GM12874 (cell line): ENCODE measurements around the gene ALPK3.

Experiments
- TF ChIP-seq, protein P1 (sequence below): IDR thresholded peaks from 2 replicates; pipeline ENCODE4 v1.5.1; 2011; ENCODE audit warnings: low read depth, mild to moderate bottlenecking, control low read depth, low read length, moderate library complexity; ENCODE audit not compliant: insufficient read depth

Gene ALPK3

DNA sequence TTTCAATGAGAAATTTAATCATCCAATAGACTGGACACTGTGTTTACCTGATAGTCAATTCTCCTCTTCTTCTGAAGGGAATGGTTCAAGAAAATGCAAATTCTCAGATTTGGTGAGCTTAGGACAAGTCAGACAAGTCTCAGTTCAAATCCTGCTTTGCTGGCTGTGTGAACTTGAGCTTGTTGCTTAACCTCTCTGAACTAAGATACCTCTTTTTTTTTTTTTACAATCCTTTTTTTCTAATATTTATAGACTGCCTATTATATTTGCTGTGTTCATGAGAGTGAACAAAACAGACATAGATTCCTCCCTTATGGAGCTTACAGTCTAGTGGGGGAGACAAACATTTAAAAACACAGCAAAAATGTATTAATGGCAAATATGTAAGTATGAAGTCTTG is 59.1 kb downstream of the ALPK3 start:
- TF ChIP-seq, protein P1, sequence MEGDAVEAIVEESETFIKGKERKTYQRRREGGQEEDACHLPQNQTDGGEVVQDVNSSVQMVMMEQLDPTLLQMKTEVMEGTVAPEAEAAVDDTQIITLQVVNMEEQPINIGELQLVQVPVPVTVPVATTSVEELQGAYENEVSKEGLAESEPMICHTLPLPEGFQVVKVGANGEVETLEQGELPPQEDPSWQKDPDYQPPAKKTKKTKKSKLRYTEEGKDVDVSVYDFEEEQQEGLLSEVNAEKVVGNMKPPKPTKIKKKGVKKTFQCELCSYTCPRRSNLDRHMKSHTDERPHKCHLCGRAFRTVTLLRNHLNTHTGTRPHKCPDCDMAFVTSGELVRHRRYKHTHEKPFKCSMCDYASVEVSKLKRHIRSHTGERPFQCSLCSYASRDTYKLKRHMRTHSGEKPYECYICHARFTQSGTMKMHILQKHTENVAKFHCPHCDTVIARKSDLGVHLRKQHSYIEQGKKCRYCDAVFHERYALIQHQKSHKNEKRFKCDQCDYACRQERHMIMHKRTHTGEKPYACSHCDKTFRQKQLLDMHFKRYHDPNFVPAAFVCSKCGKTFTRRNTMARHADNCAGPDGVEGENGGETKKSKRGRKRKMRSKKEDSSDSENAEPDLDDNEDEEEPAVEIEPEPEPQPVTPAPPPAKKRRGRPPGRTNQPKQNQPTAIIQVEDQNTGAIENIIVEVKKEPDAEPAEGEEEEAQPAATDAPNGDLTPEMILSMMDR, result no peak

DNA sequence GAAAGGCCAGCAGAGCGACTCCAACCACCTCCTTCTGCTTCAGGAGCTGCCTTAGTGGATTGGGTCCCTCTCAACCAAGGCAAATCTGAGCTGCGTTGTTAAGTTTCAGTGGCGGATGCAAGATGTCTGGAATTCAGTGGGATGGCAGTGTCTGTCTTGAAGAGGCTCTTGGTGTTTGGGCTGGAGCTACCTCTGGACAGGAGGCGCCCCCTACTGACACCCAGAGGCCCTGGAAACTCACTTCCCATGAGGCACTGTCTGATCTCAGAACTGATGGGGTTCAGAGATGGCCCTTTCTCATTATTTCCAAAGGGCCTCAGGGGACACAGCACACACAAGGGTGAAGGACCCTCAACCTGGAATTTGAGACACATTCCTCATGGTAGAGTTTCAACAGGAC is 61.3 kb downstream of the ALPK3 start:
- TF ChIP-seq, protein P1, result peak; percentile 77

DNA sequence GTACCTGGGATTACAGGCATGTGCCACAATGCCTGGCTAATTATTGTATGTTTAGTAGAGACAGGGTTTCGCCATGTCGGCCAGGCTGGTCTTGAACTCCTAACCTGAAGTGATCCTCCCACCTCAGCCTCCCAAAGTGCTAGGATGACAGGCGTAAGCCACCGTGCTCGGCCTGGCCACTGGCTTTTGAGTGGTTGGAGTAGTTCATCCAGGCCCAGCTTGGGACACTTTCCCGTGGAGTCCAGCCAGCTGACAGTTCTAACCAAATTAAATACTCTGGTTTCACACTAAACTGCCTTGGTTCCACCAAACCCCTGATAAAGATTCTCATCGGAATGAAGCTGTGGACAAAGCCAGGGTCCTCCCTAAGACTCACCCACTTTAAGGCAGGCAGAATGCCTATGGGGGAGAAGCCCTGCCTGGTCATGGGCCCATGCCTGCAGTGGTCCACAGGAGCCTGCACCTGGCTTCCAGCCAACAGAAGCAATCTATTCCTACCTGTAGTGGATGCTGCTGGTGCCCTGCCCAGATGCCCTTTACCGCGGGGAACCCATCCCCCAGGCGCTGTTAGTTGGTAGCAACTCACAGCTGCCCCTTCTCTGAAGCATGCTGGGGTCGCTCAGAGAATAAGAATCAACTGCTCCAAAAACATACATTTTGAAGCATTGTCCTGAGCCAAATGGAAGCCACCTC is 62.1 kb downstream of the ALPK3 start:
- TF ChIP-seq, protein P1, result no peak

DNA sequence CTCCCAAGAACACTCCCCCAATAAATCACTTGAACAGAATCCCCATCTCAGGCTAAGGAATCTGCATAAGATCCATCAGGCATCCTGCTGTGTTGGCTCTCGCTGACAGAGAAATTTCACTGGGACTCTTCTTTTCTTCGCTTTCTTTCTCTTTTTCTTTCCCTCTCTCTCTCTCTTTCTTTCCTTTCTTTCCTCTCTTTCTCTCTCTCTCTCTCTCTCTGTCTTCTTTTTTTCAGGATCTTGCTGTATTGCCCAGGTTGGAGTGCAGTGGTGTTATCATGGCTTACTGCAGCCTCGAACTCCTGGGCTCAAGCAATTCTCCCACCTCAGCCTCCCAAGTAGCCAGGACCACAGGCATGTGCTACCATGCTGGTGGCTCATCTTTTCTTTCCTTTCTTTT is 62.9 kb downstream of the ALPK3 start:
- TF ChIP-seq, protein P1, result no peak

DNA sequence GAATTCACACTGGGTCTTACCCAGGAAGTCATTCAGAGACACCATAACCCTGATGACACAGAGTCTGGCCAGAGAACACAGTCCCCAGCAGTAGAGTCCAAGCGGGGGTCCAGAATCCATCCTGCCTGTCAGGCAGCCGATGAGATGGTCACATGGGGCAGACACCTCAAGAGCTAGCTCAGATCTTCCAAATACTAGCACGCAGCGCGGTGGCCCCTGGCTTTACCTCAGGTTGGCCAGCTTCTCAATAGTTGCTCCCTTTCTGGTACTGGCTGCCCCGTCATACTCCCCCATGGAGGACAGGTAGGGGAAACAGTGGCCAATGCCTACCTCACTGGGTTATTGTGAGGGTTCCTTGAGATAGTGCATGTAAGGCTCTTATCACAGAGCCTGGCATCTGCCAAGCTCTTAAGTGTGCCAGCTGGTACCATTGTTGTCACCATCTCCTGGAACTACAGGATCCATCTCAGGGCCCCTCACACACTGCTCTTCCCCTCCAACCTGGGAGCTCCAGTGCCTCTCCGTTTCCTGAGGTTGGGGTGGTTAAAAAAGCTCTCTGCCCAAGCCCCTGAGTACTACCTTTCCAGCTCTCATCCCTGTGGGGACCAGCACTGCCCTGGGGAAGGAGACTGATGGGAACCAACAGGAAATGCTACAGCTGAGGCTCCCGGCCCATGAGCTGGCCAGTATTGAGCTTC is 63.8 kb downstream of the ALPK3 start:
- TF ChIP-seq, protein P1, result no peak

DNA sequence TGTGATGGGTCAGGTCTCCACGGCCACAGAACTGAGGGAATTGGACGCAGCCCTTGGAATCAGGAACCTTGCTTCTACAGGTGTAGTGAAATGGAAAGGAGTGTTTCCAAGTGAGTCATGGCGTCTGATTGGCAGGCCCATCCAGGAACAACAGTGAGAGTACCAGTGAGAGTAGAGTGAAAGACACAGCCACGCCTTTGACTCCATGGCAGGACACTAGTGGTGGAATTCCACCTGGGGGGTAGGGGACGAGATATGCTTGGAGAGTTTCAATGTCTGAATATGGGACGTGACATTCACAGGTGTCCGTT is 64.3 kb downstream of the ALPK3 start:
- TF ChIP-seq, protein P1, result no peak

DNA sequence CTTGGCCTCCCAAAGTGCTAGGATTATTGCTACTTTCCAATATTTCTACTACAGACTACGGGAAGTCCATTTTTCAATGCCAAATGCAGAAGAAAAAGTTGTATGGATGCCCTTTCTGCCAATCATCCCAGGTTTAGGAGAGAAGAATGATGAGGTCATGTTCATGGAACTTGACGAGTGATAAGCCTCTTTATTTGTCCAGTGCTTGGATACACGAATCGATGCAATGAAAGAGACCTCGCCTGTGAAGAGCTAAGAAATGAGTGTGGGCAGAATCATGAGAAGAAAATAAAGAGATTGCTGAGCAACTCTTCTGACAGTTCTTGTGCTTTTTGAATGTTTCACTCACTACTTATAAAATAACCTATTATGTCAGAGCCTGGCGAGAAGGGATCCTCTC is 66.3 kb downstream of the ALPK3 start:
- TF ChIP-seq, protein P1, result no peak
